ENCODE data around the gene TACC3. TPM values are rescaled to one million over a fixed set of nuclear protein-coding genes. Genes with fewer than 3 reads are reported as not detected.

The TACC3 gene
- total RNA-seq, 1 donor from 2014 or later = 15.0 TPM

DNA sequence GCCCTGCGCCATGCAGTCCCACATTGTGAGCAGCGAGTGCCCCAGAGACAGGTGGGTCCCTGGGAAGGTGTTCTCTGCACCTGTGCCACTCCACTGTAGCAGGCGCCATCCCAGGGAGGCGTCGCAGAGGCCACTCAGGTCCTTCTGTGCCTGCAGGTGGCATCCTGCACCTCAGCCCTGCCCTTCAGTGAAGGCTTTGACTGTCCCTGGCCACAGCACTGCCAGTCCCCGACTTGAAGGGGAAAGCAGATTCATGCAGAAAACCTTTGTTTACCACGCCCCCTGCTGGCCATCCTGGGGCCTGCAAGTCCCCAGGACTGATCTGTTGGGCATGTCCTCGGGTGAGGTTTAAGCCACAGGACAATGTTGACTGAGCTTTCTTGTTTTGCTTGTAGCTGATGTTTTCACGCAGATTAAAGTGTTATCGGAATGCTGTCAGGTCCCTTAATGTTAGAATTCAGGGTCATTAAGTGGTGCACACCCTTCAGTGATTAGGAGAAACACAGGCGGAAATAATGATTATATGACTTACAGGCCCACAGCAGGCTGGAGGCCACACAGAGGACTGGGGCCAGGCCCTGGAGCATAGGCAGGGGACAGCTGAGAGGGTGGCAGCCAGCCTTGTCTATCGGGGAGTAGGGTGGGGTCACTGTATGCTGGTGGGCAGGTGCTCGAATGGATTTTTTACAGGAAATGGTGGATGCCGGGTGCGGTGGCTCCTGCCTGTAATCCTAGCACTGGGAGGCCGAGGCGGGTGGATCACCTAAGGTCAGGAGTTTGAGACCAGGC lies 5.0 kb downstream of the TACC3 start:
- Histone ChIP-seq H3K27ac (ENCODE audit: low read depth, low read length) (peak overlapping the region; percentile 80), H3K4me2 (ENCODE audit: low read length) (no peak overlapping the region), H3K36me3 (ENCODE audit: insufficient read depth, low read length) (peaks cover 9% of the 10 kb centered on the region), H2AFZ (ENCODE audit: low read depth, low read length) (peak overlapping the region; percentile 41), H3K79me2 (ENCODE audit: insufficient read depth, low read length) (peaks cover 79% of the 10 kb centered on the region), H3K4me3 (ENCODE audit: insufficient read depth, low read depth, low read length) (no peak overlapping the region), H3K9ac (ENCODE audit: low read length) (peak overlapping the region; percentile 1), H3K9me3 (ENCODE audit: insufficient read depth, low read depth, low read length) (no peaks in the 10 kb centered on the region), H4K20me1 (ENCODE audit: insufficient read depth, low read length) (peaks cover 41% of the 10 kb centered on the region), H3K27me3 (ENCODE audit: insufficient read depth, low read length) (no peaks in the 10 kb centered on the region), H3K4me1 (ENCODE audit: insufficient read depth, low read length) (peaks cover 44% of the 10 kb centered on the region)
- Mint-ChIP-seq H3K9me3 (ENCODE audit: unreplicated experiment) (no peaks in the 10 kb centered on the region), H3K27me3 (ENCODE audit: low read depth, unreplicated experiment) (no peaks in the 10 kb centered on the region), H3K36me3 (ENCODE audit: low read depth, unreplicated experiment) (peaks cover 4% of the 10 kb centered on the region), H3K4me3 (ENCODE audit: unreplicated experiment) (peak overlapping the region; percentile 57), H3K4me1 (ENCODE audit: low read depth, unreplicated experiment) (peaks cover 32% of the 10 kb centered on the region), H3K27ac (ENCODE audit: unreplicated experiment) (peak overlapping the region; percentile 30)
- TF ChIP-seq, protein P1, sequence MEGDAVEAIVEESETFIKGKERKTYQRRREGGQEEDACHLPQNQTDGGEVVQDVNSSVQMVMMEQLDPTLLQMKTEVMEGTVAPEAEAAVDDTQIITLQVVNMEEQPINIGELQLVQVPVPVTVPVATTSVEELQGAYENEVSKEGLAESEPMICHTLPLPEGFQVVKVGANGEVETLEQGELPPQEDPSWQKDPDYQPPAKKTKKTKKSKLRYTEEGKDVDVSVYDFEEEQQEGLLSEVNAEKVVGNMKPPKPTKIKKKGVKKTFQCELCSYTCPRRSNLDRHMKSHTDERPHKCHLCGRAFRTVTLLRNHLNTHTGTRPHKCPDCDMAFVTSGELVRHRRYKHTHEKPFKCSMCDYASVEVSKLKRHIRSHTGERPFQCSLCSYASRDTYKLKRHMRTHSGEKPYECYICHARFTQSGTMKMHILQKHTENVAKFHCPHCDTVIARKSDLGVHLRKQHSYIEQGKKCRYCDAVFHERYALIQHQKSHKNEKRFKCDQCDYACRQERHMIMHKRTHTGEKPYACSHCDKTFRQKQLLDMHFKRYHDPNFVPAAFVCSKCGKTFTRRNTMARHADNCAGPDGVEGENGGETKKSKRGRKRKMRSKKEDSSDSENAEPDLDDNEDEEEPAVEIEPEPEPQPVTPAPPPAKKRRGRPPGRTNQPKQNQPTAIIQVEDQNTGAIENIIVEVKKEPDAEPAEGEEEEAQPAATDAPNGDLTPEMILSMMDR (IDR thresholded peaks at IDR 0.05; ENCODE audit: insufficient read depth, low read depth, low read length) = peak; percentile 99
- TF ChIP-seq EZH2 (IDR thresholded peaks at IDR 0.05; ENCODE audit: insufficient read depth, low read length) = no peak
- DNase-seq (ENCODE audit: low read depth) (peak; percentile 42), FAIRE-seq (peak; percentile 20)

DNA sequence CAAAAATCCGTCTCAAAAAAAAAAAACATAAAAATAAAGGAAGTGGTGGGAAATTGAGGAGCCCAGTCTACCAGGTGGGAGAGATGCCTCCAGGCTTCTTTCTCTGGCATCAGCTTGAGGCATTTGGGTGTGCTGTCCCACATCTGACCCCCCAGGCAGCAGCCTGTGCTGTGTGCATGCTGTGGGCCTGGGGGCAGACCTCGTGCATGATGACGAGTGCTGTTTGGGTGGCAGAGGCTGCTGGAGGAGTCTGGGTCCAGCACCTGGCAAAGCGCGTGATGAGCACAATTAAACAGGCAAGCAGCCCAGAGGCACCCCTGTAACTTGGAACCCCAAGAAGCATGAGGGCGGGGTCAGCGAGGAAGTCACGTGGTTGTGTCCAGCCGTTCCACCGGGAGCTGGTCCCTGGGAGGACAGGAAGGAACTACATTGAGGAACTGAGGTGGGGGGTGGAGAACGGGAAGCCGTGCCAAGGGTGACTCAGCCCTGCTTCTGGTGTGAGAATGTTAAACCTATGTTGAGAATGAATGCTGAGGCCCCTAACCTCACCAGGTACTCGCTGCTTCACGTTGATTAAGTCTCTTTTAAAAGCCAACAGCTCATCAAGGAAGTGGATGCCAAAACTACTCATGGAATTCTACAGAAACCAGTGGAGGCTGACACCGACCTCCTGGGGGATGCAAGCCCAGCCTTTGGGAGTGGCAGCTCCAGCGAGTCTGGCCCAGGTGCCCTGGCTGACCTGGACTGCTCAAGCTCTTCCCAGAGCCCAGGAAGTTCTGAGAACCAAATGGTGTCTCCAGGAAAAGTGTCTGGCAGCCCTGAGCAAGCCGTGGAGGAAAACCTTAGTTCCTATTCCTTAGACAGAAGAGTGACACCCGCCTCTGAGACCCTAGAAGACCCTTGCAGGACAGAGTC lies 6.1 kb downstream of the TACC3 start:
- Histone ChIP-seq H3K27me3 (ENCODE audit: insufficient read depth, low read length) (no peaks in the 10 kb centered on the region), H3K9me3 (ENCODE audit: insufficient read depth, low read depth, low read length) (no peaks in the 10 kb centered on the region), H3K4me3 (ENCODE audit: insufficient read depth, low read depth, low read length) (peak overlapping the region; percentile 14), H3K9ac (ENCODE audit: low read length) (peak overlapping the region; percentile 58), H3K36me3 (ENCODE audit: insufficient read depth, low read length) (peaks cover 10% of the 10 kb centered on the region), H3K4me2 (ENCODE audit: low read length) (peak overlapping the region; percentile 81), H3K27ac (ENCODE audit: low read depth, low read length) (peak overlapping the region; percentile 80), H3K79me2 (ENCODE audit: insufficient read depth, low read length) (peaks cover 77% of the 10 kb centered on the region), H3K4me1 (ENCODE audit: insufficient read depth, low read length) (peaks cover 40% of the 10 kb centered on the region), H4K20me1 (ENCODE audit: insufficient read depth, low read length) (peaks cover 46% of the 10 kb centered on the region), H2AFZ (ENCODE audit: low read depth, low read length) (peak overlapping the region; percentile 51)
- H3K36me3 Mint-ChIP-seq (ENCODE audit: low read depth, unreplicated experiment) = peaks cover 4% of the 10 kb centered on the region
- H3K27me3 Mint-ChIP-seq (ENCODE audit: low read depth, unreplicated experiment) = no peaks in the 10 kb centered on the region
- H3K4me3 Mint-ChIP-seq (ENCODE audit: unreplicated experiment) = peak overlapping the region; percentile 23
- no peak for TF ChIP-seq EZH2 (IDR thresholded peaks at IDR 0.05; ENCODE audit: insufficient read depth, low read length)
- TF ChIP-seq, protein P1 (IDR thresholded peaks at IDR 0.05; ENCODE audit: insufficient read depth, low read depth, low read length) = no peak
- H3K27ac Mint-ChIP-seq (ENCODE audit: unreplicated experiment) = peak overlapping the region; percentile 78
- H3K9me3 Mint-ChIP-seq (ENCODE audit: unreplicated experiment) = no peaks in the 10 kb centered on the region
- FAIRE-seq (peak; percentile 72), DNase-seq (ENCODE audit: low read depth) (peak; percentile 80)
- peaks cover 28% of the 10 kb centered on the region for H3K4me1 Mint-ChIP-seq (ENCODE audit: low read depth, unreplicated experiment)

All from astrocyte (in vitro differentiated cells and primary cell).